ENCODE measurements around the gene DUSP2.

GRCh38 chr2:96153291-96153713, 8.1 kb upstream of the DUSP2 start:
- no peak for TF ChIP-seq CTCF (conservative IDR thresholded peaks at IDR 0.05; ENCODE audit: low read depth in 2 of 2)
- no peak for TF ChIP-seq ZNF331 (CRISPR knock-in tag; IDR thresholded peaks at IDR 0.05; ENCODE audit: low read depth)
- no peak for TF ChIP-seq POLR2AphosphoS5 (IDR thresholded peaks at IDR 0.05; ENCODE audit: low read depth)
- TF ChIP-seq ETS1 (IDR thresholded peaks at IDR 0.05), result no peak
- no peak for TF ChIP-seq EZH2 (IDR thresholded peaks at IDR 0.05; ENCODE audit: low read depth, unreplicated experiment)
- no peak for TF ChIP-seq REST (IDR thresholded peaks at IDR 0.05; ENCODE audit: unreplicated experiment)
- no peak for TF ChIP-seq JUNB (IDR thresholded peaks at IDR 0.05; ENCODE audit: unreplicated experiment)
- no peak for TF ChIP-seq CREB1 (CRISPR knock-in tag; IDR thresholded peaks at IDR 0.05; ENCODE audit: low read depth)

All from GM23338 (cell line).